IPS-18c (cell line): ENCODE measurements around the gene RTEL1.
A peak's percentile ranks its signal among the peaks of the same experiment; 100 is the strongest.

Experiments
- H3K4me3 ChIP-seq: 2 replicates; pipeline ENCODE4 v1.7.0; 2013; ENCODE audit warnings: low read depth, mild to moderate bottlenecking, low read length, moderate library complexity; ENCODE audit not compliant: insufficient read depth
- H3K9me3 ChIP-seq: one replicate; pipeline ENCODE4 v1.6.1; 2013; ENCODE audit warnings: mild to moderate bottlenecking, low read length, moderate library complexity; ENCODE audit not compliant: control insufficient read depth, insufficient read depth

RTEL1 gene

GRCh38 chr20:63735859-63736718 lies 78.0 kb downstream of the RTEL1 start, which contains the start of gene LIME1:
LIME1 (plus strand) TSS chr20:63736664; CDS start chr20:63737550, 886 bp downstream.
- H3K4me3 ChIP-seq: no peak within 1 kb of the TSS
- H3K9me3 ChIP-seq: no peaks in the 10 kb centered on the region

GRCh38 chr20:63736893-63737694 lies 79.0 kb downstream of the RTEL1 start:
- Histone ChIP-seq H3K4me3 (no peak overlapping the region), H3K9me3 (no peaks in the 10 kb centered on the region)

- no peak overlapping the region; the same call in 1 of the 2 replicates for H3K4me3 ChIP-seq
Measured at GRCh38 chr20:63737695-63737944, 79.5 kb downstream of the RTEL1 start.

GRCh38 chr20:63737945-63738686 lies 80.0 kb downstream of the RTEL1 start:
- Histone ChIP-seq H3K4me3 (peak overlapping the region; percentile 56; the same call in 1 of the 2 replicates), H3K9me3 (no peaks in the 10 kb centered on the region)

More at GRCh38 chr20:63737695-63737944, 79.5 kb downstream of the RTEL1 start:
- H3K9me3 ChIP-seq: no peaks in the 10 kb centered on the region

GRCh38 chr20:63738687-63739129 lies 80.6 kb downstream of the RTEL1 start:
- no peaks in the 10 kb centered on the region for H3K9me3 ChIP-seq
- H3K4me3 ChIP-seq: peak overlapping the region; percentile 56; the same call in 1 of the 2 replicates

GRCh38 chr20:63739130-63740069 lies 81.3 kb downstream of the RTEL1 start, which contains the start of gene SLC2A4RG:
SLC2A4RG (plus strand) TSS chr20:63739776; CDS start chr20:63739913, 137 bp downstream.
- H3K4me3 ChIP-seq: peak within 1 kb of the TSS; percentile 78
- no peaks in the 10 kb centered on the region for H3K9me3 ChIP-seq

- H3K4me3 ChIP-seq: peak overlapping the region; percentile 78
- H3K9me3 ChIP-seq: no peaks in the 10 kb centered on the region
Measured at GRCh38 chr20:63740070-63740626, 82.0 kb downstream of the RTEL1 start.

GRCh38 chr20:63740627-63741353 lies 82.7 kb downstream of the RTEL1 start:
- Histone ChIP-seq H3K4me3 (peak overlapping the region; percentile 78), H3K9me3 (no peaks in the 10 kb centered on the region)

GRCh38 chr20:63741354-63741675 lies 83.2 kb downstream of the RTEL1 start:
- Histone ChIP-seq H3K4me3 (peak overlapping the region; percentile 78), H3K9me3 (no peaks in the 10 kb centered on the region)

- Histone ChIP-seq H3K4me3 (no peak overlapping the region), H3K9me3 (no peaks in the 10 kb centered on the region)
Measured at GRCh38 chr20:63741676-63742380, 83.7 kb downstream of the RTEL1 start.

GRCh38 chr20:63742381-63743024 lies 84.4 kb downstream of the RTEL1 start:
- Histone ChIP-seq H3K9me3 (no peaks in the 10 kb centered on the region), H3K4me3 (no peak overlapping the region)

- Histone ChIP-seq H3K4me3 (no peak overlapping the region), H3K9me3 (no peaks in the 10 kb centered on the region)
Measured at GRCh38 chr20:63743210-63743970, 85.3 kb downstream of the RTEL1 start.

- Histone ChIP-seq H3K9me3 (no peaks in the 10 kb centered on the region), H3K4me3 (no peak overlapping the region)
Measured at GRCh38 chr20:63744158-63744557, 86.0 kb downstream of the RTEL1 start.
